ENCODE results near the gene ADGRG4. TPM values are rescaled to one million over a fixed set of nuclear protein-coding genes. Genes with fewer than 3 reads are reported as not detected.

ADGRG4 gene
- total and polyA plus RNA-seq, 2 donors (not counting 1 experiment from before 2014, with no cell fraction given): not detected

DNA sequence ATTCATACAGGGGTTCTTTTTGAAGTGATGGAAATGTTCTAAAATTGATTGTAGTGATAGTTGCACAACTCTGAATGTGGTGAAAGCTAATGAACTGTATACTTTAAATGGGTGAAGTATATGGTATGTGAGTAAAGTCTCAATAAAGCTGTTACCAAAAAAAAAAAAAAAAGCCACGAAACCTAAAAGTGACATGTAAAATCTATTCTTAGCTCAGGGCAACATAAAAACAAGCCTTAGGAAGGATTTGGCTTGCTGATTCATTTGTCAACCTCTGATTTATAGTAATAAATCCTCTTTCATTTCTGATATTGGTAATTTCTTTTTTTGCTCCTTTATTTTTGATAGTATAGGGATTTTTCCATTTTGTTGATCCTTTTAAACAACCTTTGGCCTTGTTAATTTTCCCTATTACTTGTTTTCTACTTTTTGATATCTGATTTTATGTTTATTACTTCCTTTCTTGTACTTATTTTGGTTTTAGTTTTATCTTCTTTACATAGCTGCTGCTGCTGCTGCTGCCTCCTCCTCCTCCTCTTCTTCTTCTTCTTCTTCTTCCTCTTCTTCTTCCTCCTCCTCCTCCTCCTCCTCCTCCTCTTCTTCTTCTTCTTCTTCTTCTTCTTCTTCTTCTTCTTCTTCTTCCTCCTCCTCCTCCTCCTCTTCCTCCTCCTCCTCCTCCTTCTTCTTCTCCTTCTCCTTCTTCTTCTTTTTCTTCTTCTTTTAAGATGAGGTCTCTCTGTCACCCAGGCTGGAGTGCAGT lies 79.4 kb downstream of the ADGRG4 start:
- ChIA-PET POLR2A (no interaction called here), CTCF (interaction anchor here (0.7 kb wide), 1 partner anchor 9 kb away, joined by 5 read pairs; no protein-coding TSS in a partner anchor)

DNA sequence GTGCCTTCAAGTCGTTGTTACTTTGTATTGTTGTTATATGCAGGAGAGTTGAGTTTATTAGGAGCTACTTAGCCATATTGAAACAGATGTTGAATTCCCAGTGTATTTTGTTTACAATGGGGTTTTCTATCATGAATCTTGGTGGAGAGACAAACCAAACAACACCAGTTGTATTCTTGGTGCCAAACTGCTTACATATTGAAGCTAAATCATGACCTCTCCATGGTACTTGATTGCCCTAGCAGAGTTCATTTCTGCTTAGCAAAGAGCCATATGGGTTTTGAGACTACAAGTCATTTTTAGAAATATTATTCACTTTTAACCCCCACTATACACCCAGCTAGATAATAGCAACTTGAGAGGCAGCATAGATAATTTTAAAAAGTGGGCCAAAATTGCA lies 85.4 kb downstream of the ADGRG4 start:
- no peaks in the 10 kb centered on the region for H3K36me3 ChIP-seq (replicated peaks in 1 of 2; ENCODE audit: control extremely low read depth in 1 of 2, control insufficient read depth in 1 of 2, extremely low read depth in 1 of 2, insufficient read depth in 2 of 2, low read length in 1 of 2)
- ChIA-PET CTCF (no interaction called here), POLR2A (no interaction called here)
- H3K9me3 ChIP-seq (ENCODE audit: control extremely low read depth in 1 of 3, control insufficient read depth in 2 of 3, insufficient read depth in 1 of 3, low read length in 2 of 3): no peaks in the 10 kb centered on the region
- no peak overlapping the region for H3K4me3 Mint-ChIP-seq
- no peak for TF ChIP-seq EZH2 (IDR thresholded peaks at IDR 0.05; ENCODE audit: borderline replicate concordance, insufficient read depth, low read depth, low read length, poor library complexity, severe bottlenecking)
- TF ChIP-seq, protein P1, sequence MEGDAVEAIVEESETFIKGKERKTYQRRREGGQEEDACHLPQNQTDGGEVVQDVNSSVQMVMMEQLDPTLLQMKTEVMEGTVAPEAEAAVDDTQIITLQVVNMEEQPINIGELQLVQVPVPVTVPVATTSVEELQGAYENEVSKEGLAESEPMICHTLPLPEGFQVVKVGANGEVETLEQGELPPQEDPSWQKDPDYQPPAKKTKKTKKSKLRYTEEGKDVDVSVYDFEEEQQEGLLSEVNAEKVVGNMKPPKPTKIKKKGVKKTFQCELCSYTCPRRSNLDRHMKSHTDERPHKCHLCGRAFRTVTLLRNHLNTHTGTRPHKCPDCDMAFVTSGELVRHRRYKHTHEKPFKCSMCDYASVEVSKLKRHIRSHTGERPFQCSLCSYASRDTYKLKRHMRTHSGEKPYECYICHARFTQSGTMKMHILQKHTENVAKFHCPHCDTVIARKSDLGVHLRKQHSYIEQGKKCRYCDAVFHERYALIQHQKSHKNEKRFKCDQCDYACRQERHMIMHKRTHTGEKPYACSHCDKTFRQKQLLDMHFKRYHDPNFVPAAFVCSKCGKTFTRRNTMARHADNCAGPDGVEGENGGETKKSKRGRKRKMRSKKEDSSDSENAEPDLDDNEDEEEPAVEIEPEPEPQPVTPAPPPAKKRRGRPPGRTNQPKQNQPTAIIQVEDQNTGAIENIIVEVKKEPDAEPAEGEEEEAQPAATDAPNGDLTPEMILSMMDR (IDR thresholded peaks at IDR 0.05): no peak
- no peak overlapping the region for H3K27ac Mint-ChIP-seq
- peaks cover 7% of the 10 kb centered on the region for H3K27me3 Mint-ChIP-seq
- no peaks in the 10 kb centered on the region for H3K79me2 ChIP-seq (ENCODE audit: control insufficient read depth, insufficient read depth, low read length)
- H3K27ac ChIP-seq (ENCODE audit: low read length in 2 of 2): no peak overlapping the region
- H3K4me1 Mint-ChIP-seq: no peaks in the 10 kb centered on the region
- DNase-seq: no peak
- H4K20me1 ChIP-seq (ENCODE audit: control insufficient read depth, insufficient read depth, low read length, poor library complexity, severe bottlenecking): no peaks in the 10 kb centered on the region
- H2AFZ ChIP-seq (ENCODE audit: insufficient read depth, low read depth, low read length, poor library complexity, severe bottlenecking): no peak overlapping the region
- no peaks in the 10 kb centered on the region for H3K9me3 Mint-ChIP-seq (ENCODE audit: insufficient read depth)
- ATAC-seq (ENCODE audit: low read depth): no peak
- intact Hi-C loops (cut with micrococcal nuclease): no loop called here
- H3K4me2 ChIP-seq (replicated peaks; ENCODE audit: low read depth, low read length, poor library complexity, severe bottlenecking): no peak overlapping the region
- no peaks in the 10 kb centered on the region for H3K27me3 ChIP-seq (replicated peaks in 1 of 4; ENCODE audit: control extremely low read depth in 1 of 4, control insufficient read depth in 3 of 4, insufficient read depth in 4 of 4, low read length in 3 of 4)
- WGBS (ENCODE audit: insufficient coverage): no CpG with 5 or more reads among the region's 1 CpG
- H3K9ac ChIP-seq (ENCODE audit: low read length): no peak overlapping the region
- no peaks in the 10 kb centered on the region for H3K4me1 ChIP-seq (ENCODE audit: control insufficient read depth in 2 of 2, insufficient read depth in 2 of 2, low read length in 2 of 2)
- H3K4me3 ChIP-seq (ENCODE audit: control extremely low read depth in 1 of 5, extremely low read depth in 1 of 5, insufficient read depth in 1 of 5, low read depth in 2 of 5, low read length in 4 of 5): no peak overlapping the region

More for the DNA sequence above, 79.4 kb downstream of the ADGRG4 start:
- no peaks in the 10 kb centered on the region for H3K4me1 ChIP-seq (ENCODE audit: control insufficient read depth in 2 of 2, insufficient read depth in 2 of 2, low read length in 2 of 2)
- Mint-ChIP-seq H3K9me3 (ENCODE audit: insufficient read depth) (no peaks in the 10 kb centered on the region), H3K27me3 (peaks cover 4% of the 10 kb centered on the region), H3K4me1 (no peaks in the 10 kb centered on the region), H3K27ac (no peak overlapping the region), H3K4me3 (no peak overlapping the region)
- no peaks in the 10 kb centered on the region for H3K36me3 ChIP-seq (replicated peaks in 1 of 2; ENCODE audit: control extremely low read depth in 1 of 2, control insufficient read depth in 1 of 2, extremely low read depth in 1 of 2, insufficient read depth in 2 of 2, low read length in 1 of 2)
- H3K27me3 ChIP-seq (replicated peaks in 1 of 4; ENCODE audit: control extremely low read depth in 1 of 4, control insufficient read depth in 3 of 4, insufficient read depth in 4 of 4, low read length in 3 of 4): peaks cover 0 to 2% (median 0%) of the 10 kb centered on the region in 4 experiments
- TF ChIP-seq, protein P1 (IDR thresholded peaks at IDR 0.05): no peak
- TF ChIP-seq EZH2 (IDR thresholded peaks at IDR 0.05; ENCODE audit: borderline replicate concordance, insufficient read depth, low read depth, low read length, poor library complexity, severe bottlenecking): no peak
- H3K27ac ChIP-seq (ENCODE audit: low read length in 2 of 2): no peak overlapping the region
- no peak for DNase-seq
- H2AFZ ChIP-seq (ENCODE audit: insufficient read depth, low read depth, low read length, poor library complexity, severe bottlenecking): no peak overlapping the region
- H3K4me2 ChIP-seq (replicated peaks; ENCODE audit: low read depth, low read length, poor library complexity, severe bottlenecking): no peak overlapping the region
- ATAC-seq (ENCODE audit: low read depth): no peak
- intact Hi-C loops (cut with micrococcal nuclease): no loop called here
- no peaks in the 10 kb centered on the region for H4K20me1 ChIP-seq (ENCODE audit: control insufficient read depth, insufficient read depth, low read length, poor library complexity, severe bottlenecking)
- no peak overlapping the region for H3K9ac ChIP-seq (ENCODE audit: low read length)
- no peaks in the 10 kb centered on the region for H3K9me3 ChIP-seq (ENCODE audit: control extremely low read depth in 1 of 3, control insufficient read depth in 2 of 3, insufficient read depth in 1 of 3, low read length in 2 of 3)
- no peaks in the 10 kb centered on the region for H3K79me2 ChIP-seq (ENCODE audit: control insufficient read depth, insufficient read depth, low read length)
- H3K4me3 ChIP-seq (ENCODE audit: control extremely low read depth in 1 of 5, extremely low read depth in 1 of 5, insufficient read depth in 1 of 5, low read depth in 2 of 5, low read length in 4 of 5): no peak overlapping the region
- no CpG with 5 or more reads among the region's 1 CpG for WGBS (ENCODE audit: insufficient coverage)

All from B cell (primary cell).